ENCODE measurements around the gene USP20.
A peak's percentile ranks its signal among the peaks of the same experiment; 100 is the strongest.

The USP20 gene

DNA sequence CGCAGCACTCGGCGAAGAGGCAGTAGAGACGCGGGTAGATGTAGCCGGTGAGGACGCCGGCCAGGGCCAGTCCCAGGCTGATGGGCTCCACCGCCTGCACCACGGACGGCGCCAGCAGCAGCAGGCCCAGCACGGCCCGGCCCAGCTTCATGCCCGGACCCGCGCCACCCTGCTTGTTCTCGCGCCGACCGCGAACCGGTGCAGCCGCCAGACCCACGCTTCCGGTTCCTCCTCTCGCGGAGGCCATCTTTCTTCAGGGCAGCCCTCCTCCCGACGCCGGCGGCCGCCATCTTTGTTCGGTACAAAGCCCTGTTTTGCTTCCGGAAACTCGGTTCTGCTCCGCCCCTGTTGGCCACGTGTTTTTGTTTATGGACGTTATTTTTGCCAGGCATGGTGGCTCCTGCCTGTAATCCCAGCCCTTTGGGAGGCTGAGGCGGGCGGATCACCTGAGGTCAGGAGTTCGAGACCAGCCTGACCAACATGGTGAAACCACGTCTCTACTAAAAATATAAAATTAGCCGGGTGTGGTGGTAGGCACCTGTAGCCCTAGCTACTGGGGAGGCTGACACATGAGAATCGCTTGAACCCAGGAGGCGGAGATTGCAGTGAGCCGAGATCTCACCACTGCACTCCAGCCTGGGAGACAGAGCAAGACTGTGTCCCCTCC lies 11.2 kb upstream of the USP20 start, which contains the start of gene TOR1A:
Gene TOR1A (minus strand): TSS at position 202 of the 667 bp plus-strand sequence. CDS start 51 bp downstream, at position 151.
- DNase-seq (ENCODE audit: low spot score) = peak; percentile 96

- no peak for DNase-seq (ENCODE audit: low spot score)
Observed at GRCh38 chr9:129826344-129826743, 8.9 kb upstream of the USP20 start.

GRCh38 chr9:129826759-129827158 lies 8.5 kb upstream of the USP20 start:
- DNase-seq (ENCODE audit: low spot score) = no peak

DNA sequence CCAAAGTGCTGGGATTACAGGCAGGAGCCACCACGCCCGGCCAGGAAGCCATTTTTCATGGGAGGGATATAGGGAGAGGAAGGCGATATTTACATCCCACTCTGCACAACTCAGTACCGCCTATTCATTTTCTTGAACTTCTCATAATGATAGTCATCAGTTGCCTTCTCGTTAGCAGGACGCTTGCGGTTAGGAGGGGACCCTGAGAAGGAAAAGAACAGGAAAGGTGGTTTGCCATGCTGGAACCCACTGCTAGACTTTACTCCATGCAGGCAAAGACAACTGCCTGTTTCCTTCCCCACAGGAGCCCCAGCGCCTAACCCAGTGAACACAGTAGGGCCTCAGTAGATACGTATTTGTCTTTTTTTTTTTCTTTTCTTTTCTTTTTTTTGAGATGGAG lies 7.2 kb upstream of the USP20 start:
- DNase-seq (ENCODE audit: low spot score) = no peak

GRCh38 chr9:129828969-129829368 lies 6.3 kb upstream of the USP20 start:
- no peak for DNase-seq (ENCODE audit: low spot score)

- DNase-seq (ENCODE audit: low spot score) = no peak
Observed at GRCh38 chr9:129832982-129833381, 2.3 kb upstream of the USP20 start.

- DNase-seq (ENCODE audit: low spot score) = no peak
Observed at GRCh38 chr9:129834489-129835127, 650 bp upstream of the USP20 start.

DNA sequence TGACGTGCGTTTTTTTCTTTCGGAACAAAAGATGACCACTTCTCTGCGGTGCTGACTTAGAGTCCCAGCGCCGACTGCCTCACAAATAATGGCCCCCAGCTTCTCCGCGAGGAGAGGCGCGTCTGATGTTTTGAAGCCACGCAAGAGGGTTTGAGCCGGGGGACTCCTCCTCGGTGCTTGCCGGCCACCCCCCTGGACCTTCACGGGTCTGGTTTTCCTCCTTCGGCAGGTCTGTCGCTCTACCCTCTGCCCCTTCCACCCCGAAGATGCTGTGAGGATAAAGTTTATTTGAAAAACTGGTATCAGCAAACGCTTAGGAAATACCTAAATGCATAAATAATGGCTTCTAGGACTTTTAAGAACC lies 584 bp downstream of the USP20 start:
- no peak for DNase-seq (ENCODE audit: low spot score)

DNA sequence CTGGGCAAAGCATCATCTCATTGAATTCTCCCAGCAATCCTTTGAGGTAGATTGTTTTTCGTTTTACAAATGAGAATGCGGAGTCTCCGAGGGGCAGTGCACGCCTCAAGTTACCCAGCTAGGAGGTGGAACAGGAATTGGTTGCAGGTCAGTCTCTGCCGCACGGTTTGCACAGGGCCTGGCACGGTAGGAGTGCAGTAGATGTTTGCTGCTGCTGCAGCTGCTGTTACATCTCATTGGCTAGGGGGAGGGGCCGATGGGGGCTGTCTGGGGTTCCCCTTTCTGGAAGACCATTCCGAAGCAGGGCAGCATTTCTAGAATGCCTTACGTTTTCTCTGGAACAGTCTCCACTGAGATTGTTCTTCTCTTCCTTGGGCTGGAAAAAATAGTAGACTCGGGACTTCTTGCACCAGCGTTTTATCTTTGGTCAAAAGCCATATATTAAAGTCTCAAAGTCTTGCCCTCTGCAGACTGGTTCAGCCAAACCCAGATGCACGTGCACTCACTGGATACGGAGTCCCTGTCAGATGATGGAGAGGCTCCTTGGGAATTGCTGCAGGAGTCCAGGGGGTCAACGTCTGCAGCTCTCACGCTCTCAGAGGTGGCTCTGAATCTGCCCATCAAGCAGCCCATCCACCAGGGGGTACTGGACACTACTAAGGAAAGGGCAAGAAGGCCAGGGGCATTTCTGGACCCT lies 1.2 kb downstream of the USP20 start:
- DNase-seq (ENCODE audit: low spot score) = peak; percentile 27

GRCh38 chr9:129838707-129839259 lies 3.5 kb downstream of the USP20 start:
- no peak for DNase-seq (ENCODE audit: low spot score)

DNA sequence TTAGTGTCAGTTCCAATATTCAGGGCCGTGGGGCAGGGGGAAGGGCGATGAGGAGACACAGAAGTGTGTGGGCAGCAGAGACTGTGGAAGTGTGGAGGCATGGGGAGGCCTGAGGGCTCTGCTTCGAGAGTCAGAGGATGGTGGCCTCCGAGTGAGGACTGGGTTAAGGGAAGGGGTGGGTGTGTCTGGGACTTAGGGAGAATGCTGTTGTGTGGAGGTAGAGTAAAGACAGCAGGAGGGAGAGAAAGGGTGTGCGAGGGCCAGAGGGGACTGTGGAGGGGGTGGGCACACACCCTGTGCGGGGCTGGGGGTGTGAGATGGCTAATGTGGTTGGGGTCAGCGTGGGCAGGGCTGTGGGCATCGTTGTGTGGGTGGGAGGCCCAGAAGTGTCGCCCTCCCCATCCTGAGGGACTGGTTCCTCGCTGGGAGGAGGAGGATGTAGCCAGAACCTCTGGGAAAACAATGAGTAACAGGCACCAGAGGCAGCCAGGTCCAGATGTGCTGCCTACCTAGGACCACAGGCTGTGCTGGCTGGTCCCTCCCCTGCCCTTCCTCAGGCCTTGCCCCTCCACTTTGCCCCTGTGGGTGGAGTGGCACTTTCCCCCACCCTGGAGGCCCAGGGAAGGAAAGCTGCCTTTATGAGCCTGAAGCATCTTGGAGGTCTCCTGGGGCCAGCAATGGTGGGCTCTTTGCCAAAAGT lies 4.2 kb downstream of the USP20 start:
- DNase-seq (ENCODE audit: low spot score) = no peak

- DNase-seq (ENCODE audit: low spot score) = no peak
Observed at GRCh38 chr9:129840034-129840433, 4.8 kb downstream of the USP20 start.

- peak; percentile 58 for DNase-seq (ENCODE audit: low spot score)
Observed at GRCh38 chr9:129841071-129841470, 5.8 kb downstream of the USP20 start.

- no peak for DNase-seq (ENCODE audit: low spot score)
Observed at GRCh38 chr9:129845373-129845772, 10.1 kb downstream of the USP20 start.

DNA sequence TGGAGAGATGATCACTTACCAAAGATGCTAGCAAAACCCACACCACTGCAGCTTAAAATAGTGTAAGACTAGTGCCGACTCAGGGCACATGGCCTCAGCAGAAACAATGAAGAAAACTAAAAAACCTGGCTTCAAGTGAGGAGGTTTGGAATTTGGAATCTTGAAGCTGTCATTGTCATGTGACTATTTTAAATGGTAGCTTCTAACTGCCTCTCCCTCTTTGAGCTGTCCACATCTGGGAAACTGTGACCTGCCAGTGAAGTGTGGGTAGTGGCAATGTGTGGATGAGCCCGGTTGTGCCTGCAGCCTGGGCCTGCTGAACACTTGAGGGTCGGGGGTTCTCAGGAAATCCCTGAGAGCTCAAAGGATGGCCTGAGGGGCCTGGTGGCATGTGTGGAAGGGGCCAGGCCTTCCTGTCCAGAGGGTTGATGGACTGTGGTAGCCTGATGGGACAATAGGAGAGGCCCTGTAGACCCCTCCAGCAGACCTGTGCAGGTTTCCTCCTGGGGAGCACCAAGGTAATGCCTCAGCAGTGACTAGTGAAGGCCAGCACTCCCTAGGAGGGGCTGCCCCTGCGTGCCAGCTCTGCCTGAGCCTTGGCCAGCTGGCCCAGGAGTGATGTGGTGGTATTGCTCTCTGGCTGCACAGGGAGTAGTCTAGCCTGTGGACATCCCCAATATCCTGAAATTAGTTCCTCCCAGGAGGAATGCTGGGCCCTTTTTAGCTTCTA lies 13.6 kb downstream of the USP20 start:
- DNase-seq (ENCODE audit: low spot score) = no peak

DNA sequence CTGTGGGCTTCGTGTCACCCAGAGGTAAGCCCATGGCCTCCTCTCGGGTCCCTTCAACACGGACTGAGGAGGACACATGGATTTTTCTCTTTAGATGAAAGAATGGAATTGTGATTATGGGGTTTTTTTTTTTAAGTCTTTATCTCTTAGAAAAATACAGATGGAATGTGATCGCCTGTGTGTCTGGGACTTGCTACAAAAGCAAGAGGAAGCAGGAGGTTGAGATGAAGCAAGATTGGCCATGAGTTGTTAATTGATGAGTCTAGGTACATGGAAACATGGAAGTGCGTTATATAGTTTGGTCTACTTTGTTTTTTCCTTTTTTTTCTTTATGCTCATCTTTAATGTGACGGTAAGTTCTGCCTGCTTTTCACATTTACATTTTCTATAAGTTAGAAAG lies 14.6 kb downstream of the USP20 start:
- no peak for DNase-seq (ENCODE audit: low spot score)

- DNase-seq (ENCODE audit: low spot score) = no peak
Observed at GRCh38 chr9:129850821-129851550, 15.7 kb downstream of the USP20 start.

GRCh38 chr9:129851821-129852220 lies 16.6 kb downstream of the USP20 start:
- DNase-seq (ENCODE audit: low spot score) = no peak

GRCh38 chr9:129852579-129852978 lies 17.3 kb downstream of the USP20 start:
- no peak for DNase-seq (ENCODE audit: low spot score)

DNA sequence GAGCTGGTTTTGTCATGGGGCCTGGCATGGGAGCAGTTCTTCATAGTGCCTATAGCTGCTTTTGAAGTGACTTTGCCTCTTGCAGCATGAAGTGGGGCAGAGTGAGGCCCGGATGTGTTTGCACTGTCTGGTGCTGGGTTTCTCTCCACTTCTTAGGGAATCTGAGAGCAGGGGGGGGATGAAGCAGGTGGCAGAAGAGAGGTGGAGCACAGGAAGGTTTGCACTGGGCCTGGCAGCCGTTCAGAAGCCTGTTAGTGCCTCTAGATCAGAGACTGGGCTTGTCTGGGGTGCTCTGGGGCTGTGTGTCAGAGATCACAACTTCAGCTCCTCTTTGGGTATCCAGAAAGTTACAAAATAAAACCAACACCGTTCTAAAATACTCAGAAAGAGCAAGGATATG lies 18.4 kb downstream of the USP20 start:
- no peak for DNase-seq (ENCODE audit: low spot score)

GRCh38 chr9:129854588-129855110 lies 19.4 kb downstream of the USP20 start:
- no peak for DNase-seq (ENCODE audit: low spot score)

Data from cerebellar cortex (tissue), 1 donor.